Neural progenitor cell (in vitro differentiated cells): Measurements from ENCODE around the gene CDK4.

ENCODE experiments used
- EZH2 ChIP-seq: fragments of 200-600 bp; sonication (generic); IDR thresholded peaks from 2 replicates; pipeline ENCODE4 v1.6.1; 2017; ENCODE audit warnings: antibody characterized with exemption, mild to moderate bottlenecking, moderate library complexity
- TF ChIP-seq, protein P1 (sequence below): fragments of 200-600 bp; sonication (generic); IDR thresholded peaks from 2 replicates; pipeline ENCODE4 v1.5.1; 2017; ENCODE audit warnings: antibody characterized with exemption, mild to moderate bottlenecking

GRCh38 chr12:57715786-57716185 is 36.3 kb downstream of the CDK4 start:
- TF ChIP-seq, protein P1, sequence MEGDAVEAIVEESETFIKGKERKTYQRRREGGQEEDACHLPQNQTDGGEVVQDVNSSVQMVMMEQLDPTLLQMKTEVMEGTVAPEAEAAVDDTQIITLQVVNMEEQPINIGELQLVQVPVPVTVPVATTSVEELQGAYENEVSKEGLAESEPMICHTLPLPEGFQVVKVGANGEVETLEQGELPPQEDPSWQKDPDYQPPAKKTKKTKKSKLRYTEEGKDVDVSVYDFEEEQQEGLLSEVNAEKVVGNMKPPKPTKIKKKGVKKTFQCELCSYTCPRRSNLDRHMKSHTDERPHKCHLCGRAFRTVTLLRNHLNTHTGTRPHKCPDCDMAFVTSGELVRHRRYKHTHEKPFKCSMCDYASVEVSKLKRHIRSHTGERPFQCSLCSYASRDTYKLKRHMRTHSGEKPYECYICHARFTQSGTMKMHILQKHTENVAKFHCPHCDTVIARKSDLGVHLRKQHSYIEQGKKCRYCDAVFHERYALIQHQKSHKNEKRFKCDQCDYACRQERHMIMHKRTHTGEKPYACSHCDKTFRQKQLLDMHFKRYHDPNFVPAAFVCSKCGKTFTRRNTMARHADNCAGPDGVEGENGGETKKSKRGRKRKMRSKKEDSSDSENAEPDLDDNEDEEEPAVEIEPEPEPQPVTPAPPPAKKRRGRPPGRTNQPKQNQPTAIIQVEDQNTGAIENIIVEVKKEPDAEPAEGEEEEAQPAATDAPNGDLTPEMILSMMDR: no peak
- TF ChIP-seq EZH2: no peak
